Activated CD4-positive, alpha-beta memory T cell treated with anti-CD3 and anti-CD28 coated beads, Interleukin-2, amount 10 ng/mL, durations not matched to agents 7 days and 5 days (primary cell): ENCODE measurements around the gene SLC26A11. TPM values are rescaled to one million over a fixed set of nuclear protein-coding genes. Genes with fewer than 3 reads are reported as not detected.
"Not testable (repeated sequence)": the region's sequence is repeated elsewhere in the genome, so short reads cannot be mapped to it uniquely, and the experiment has no call there.

Source experiments
- CTCF ChIA-PET: fragments of 350-600 bp; sonication (Branson Sonifier 250); formaldehyde crosslinking; loops from one replicate; lab custom pipeline; 2021; ENCODE audit warnings: antibody characterized with exemption, inconsistent platforms; lab: Charles Lee
- POLR2A ChIA-PET: fragments of 350-600 bp; sonication (Branson Sonifier 250); formaldehyde crosslinking; loops from one replicate; lab custom pipeline; 2021; ENCODE audit warnings: antibody characterized with exemption; lab: Charles Lee
- DNase-seq: peaks from one replicate; pipeline ENCODE4 v3.0.0-alpha.2; 2020
- H3K27ac Mint-ChIP-seq: one replicate; pipeline ENCODE4 v1.8.0; 2021; ENCODE audit warnings: mild to moderate bottlenecking, mixed read lengths
- H3K27me3 Mint-ChIP-seq: one replicate; pipeline ENCODE4 v1.8.0; 2021; ENCODE audit warnings: mixed read lengths
- H3K36me3 Mint-ChIP-seq: one replicate; pipeline ENCODE4 v1.8.0; 2021; ENCODE audit warnings: low read depth, mixed read lengths
- H3K4me1 Mint-ChIP-seq: one replicate; pipeline ENCODE4 v1.8.0; 2021; ENCODE audit warnings: mixed read lengths
- H3K4me3 Mint-ChIP-seq: one replicate; pipeline ENCODE4 v1.8.0; 2021; ENCODE audit warnings: mild to moderate bottlenecking, mixed read lengths
- H3K9me3 Mint-ChIP-seq: one replicate; pipeline ENCODE4 v1.8.0; 2021; ENCODE audit warnings: mixed read lengths
- total RNA-seq, 2 experiments: library from RNA; stranded (reverse); gene quantifications; one replicate each; pipeline ENCODE4 v1.2.3, GENCODE V29; 2021

The SLC26A11 gene
- total RNA-seq, 2 experiments from 2014 or later, result 16.0 to 20.0 TPM

GRCh38 chr17:80243526-80244433, 23.6 kb downstream of the SLC26A11 start:
- DNase-seq, result no peak
- no peak overlapping the region for H3K4me3 Mint-ChIP-seq
- ChIA-PET CTCF (interaction anchor here (0.6 kb wide), 1 partner anchor 9 kb away, joined by 3 read pairs; no protein-coding TSS in a partner anchor), POLR2A (no interaction called here)
- H3K4me1 Mint-ChIP-seq, result no peaks in the 10 kb centered on the region
- no peaks in the 10 kb centered on the region for H3K27me3 Mint-ChIP-seq
- H3K27ac Mint-ChIP-seq, result no peak overlapping the region
- H3K9me3 Mint-ChIP-seq, result no peaks in the 10 kb centered on the region
- no peaks in the 10 kb centered on the region for H3K36me3 Mint-ChIP-seq

DNA sequence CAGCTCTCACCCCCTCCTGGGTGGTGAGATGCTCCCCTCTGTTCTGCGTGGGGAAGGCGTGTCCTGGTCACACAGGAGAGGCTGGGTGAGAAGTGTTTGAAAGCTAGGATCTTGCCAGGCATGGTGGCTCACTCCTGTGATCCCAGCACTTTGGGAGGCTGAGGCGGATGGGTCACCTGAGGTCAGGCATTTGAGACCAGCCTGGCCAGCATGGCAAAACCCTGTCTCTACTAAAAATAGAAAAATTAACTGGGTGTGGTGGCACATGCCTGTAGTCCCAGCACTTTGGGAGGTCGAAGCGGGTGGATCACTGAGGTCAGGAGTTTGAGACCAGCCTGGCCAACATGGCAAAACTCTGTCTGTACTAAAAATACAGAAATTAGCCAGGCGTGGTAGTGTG, 24.2 kb downstream of the SLC26A11 start:
- H3K9me3 Mint-ChIP-seq, DNase-seq, H3K27me3 Mint-ChIP-seq, POLR2A ChIA-PET, H3K27ac Mint-ChIP-seq, H3K4me3 Mint-ChIP-seq, H3K36me3 Mint-ChIP-seq, H3K4me1 Mint-ChIP-seq: not testable (repeated sequence)
- CTCF ChIA-PET, result interaction anchor here (0.6 kb wide), 1 partner anchor 9 kb away, joined by 3 read pairs; no protein-coding TSS in a partner anchor

GRCh38 chr17:80244871-80245509, 24.8 kb downstream of the SLC26A11 start:
- no peaks in the 10 kb centered on the region for H3K4me1 Mint-ChIP-seq
- no peaks in the 10 kb centered on the region for H3K27me3 Mint-ChIP-seq
- no peaks in the 10 kb centered on the region for H3K36me3 Mint-ChIP-seq
- CTCF ChIA-PET, result interaction anchor here (0.6 kb wide), 1 partner anchor 8 kb away, joined by 3 read pairs; no protein-coding TSS in a partner anchor
- no peak overlapping the region for H3K4me3 Mint-ChIP-seq
- H3K9me3 Mint-ChIP-seq, result no peaks in the 10 kb centered on the region
- POLR2A ChIA-PET, result no interaction called here
- H3K27ac Mint-ChIP-seq, result no peak overlapping the region
- no peak for DNase-seq

DNA sequence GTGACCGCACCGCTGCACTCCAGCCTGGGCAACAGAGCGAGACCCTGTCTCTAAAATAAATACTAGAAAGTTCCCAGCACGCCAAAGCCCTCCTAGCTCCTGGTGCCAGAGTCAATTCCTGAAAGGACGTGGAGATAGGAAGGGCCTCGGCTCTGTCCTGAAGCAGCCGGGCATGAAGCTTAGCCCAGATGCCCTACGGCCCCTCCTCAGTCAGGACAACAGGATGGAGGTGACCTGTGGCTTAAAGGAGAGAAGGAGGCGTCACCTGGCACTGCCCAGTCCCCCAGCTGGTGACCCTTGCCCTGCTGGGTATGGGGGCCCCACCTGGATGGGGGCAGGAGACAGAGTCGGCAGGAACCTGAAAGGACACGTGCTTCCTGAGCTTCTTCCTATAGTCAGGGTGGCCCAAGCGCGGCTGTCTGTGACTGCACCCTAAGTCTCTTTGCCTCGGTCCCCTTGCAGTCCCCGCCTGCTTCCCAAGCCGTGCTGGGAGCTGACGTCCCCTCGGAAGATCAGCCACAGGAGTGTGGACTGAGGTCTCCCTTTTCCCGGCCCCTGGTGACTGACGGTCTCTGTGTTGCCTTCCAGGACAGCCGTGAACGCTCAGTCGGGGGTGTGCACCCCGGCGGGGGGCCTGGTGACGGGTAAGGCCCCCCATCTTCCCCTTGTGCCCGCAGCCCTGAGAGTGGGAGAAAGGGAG, 25.5 kb downstream of the SLC26A11 start:
- no peaks in the 10 kb centered on the region for H3K9me3 Mint-ChIP-seq
- no peaks in the 10 kb centered on the region for H3K27me3 Mint-ChIP-seq
- ChIA-PET CTCF (no interaction called here), POLR2A (no interaction called here)
- no peak overlapping the region for H3K4me3 Mint-ChIP-seq
- no peaks in the 10 kb centered on the region for H3K4me1 Mint-ChIP-seq
- H3K27ac Mint-ChIP-seq, result no peak overlapping the region
- no peak for DNase-seq
- H3K36me3 Mint-ChIP-seq, result no peaks in the 10 kb centered on the region

- H3K36me3 Mint-ChIP-seq, result no peaks in the 10 kb centered on the region
- ChIA-PET CTCF (no interaction called here), POLR2A (no interaction called here)
- no peaks in the 10 kb centered on the region for H3K9me3 Mint-ChIP-seq
- DNase-seq, result no peak
- no peak overlapping the region for H3K4me3 Mint-ChIP-seq
- H3K27ac Mint-ChIP-seq, result no peak overlapping the region
- no peaks in the 10 kb centered on the region for H3K4me1 Mint-ChIP-seq
- H3K27me3 Mint-ChIP-seq, result no peaks in the 10 kb centered on the region
Measured at GRCh38 chr17:80246266-80246681, 26.0 kb downstream of the SLC26A11 start.

- POLR2A ChIA-PET, result no interaction called here
- Mint-ChIP-seq H3K27ac (no peak overlapping the region), H3K4me1 (peaks cover 1% of the 10 kb centered on the region), H3K27me3 (no peaks in the 10 kb centered on the region), H3K9me3 (no peaks in the 10 kb centered on the region), H3K4me3 (no peak overlapping the region), H3K36me3 (no peaks in the 10 kb centered on the region)
- CTCF ChIA-PET, result no interaction called here
- no peak for DNase-seq
Measured at GRCh38 chr17:80246726-80247125, 26.5 kb downstream of the SLC26A11 start.

DNA sequence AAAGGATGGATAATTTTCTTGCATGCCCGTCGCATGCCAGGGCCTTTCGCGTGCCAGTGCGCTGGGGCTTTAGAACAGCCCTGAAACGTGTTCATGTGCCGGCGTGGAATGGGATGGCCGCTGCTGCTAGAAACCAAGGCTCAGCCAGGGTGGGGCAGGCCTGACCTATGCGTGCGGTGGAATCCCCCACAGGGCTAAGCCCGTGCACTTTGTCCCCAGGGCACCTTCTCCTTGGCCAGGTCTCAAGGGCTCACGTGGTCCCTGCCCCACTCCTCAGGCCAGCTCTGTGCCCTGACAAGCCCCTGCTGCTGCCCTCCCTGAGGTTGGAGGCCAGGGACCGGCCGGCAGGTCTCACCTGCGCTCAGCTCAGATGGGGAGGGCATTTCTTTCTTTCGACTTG, 27.3 kb downstream of the SLC26A11 start:
- POLR2A ChIA-PET, result interaction anchor here (0.6 kb wide), 1 partner anchor 136 kb away, joined by 3 read pairs; no protein-coding TSS in a partner anchor
- Mint-ChIP-seq H3K27me3 (no peaks in the 10 kb centered on the region), H3K36me3 (no peaks in the 10 kb centered on the region), H3K4me3 (no peak overlapping the region), H3K27ac (no peak overlapping the region), H3K9me3 (no peaks in the 10 kb centered on the region), H3K4me1 (peaks cover 10% of the 10 kb centered on the region)
- DNase-seq, result no peak
- CTCF ChIA-PET, result no interaction called here

DNA sequence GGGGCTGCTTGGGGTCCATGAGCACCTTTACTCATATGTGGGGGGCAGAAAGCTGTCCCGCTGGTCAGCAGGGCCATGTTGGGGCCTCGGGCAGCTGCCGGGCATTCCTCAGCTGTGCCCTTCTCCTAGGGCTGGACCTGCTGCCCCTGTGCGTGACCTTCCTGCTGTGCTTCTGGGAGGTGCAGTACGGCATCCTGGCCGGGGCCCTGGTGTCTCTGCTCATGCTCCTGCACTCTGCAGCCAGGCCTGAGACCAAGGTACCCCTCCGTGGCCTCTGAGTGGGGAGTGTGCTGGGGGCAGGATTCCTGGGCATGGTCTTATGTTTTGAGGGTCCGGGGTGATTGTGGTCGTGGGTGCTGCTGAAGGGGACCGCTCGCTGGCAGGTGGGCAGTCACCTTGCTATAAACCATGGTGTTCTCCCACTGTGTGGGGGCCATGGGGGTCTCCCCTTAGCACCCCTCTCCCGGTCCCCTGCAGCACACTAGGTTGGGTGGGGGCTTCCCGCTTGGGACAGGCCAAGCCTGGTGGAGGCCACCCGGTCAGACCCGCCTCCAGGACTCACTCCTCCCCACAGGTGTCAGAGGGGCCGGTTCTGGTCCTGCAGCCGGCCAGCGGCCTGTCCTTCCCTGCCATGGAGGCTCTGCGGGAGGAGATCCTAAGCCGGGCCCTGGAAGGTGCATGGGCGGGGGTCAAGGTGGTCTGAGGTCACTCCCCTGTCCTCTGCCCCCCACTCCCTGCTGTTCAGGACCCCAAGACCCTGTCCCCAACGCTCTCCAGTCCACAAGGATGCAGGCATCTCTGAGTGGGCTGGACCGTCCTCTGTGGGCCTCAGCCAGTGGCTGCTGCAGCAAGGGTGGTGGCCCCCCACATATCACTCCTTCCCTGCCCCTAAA, 28.0 kb downstream of the SLC26A11 start:
- peaks cover 16% of the 10 kb centered on the region for H3K4me1 Mint-ChIP-seq
- no peaks in the 10 kb centered on the region for H3K9me3 Mint-ChIP-seq
- CTCF ChIA-PET, result no interaction called here
- POLR2A ChIA-PET, result interaction anchor here (0.6 kb wide), 1 partner anchor 136 kb away, joined by 3 read pairs; no protein-coding TSS in a partner anchor
- no peaks in the 10 kb centered on the region for H3K36me3 Mint-ChIP-seq
- H3K4me3 Mint-ChIP-seq, result no peak overlapping the region
- no peak overlapping the region for H3K27ac Mint-ChIP-seq
- DNase-seq, result no peak
- no peaks in the 10 kb centered on the region for H3K27me3 Mint-ChIP-seq

DNA sequence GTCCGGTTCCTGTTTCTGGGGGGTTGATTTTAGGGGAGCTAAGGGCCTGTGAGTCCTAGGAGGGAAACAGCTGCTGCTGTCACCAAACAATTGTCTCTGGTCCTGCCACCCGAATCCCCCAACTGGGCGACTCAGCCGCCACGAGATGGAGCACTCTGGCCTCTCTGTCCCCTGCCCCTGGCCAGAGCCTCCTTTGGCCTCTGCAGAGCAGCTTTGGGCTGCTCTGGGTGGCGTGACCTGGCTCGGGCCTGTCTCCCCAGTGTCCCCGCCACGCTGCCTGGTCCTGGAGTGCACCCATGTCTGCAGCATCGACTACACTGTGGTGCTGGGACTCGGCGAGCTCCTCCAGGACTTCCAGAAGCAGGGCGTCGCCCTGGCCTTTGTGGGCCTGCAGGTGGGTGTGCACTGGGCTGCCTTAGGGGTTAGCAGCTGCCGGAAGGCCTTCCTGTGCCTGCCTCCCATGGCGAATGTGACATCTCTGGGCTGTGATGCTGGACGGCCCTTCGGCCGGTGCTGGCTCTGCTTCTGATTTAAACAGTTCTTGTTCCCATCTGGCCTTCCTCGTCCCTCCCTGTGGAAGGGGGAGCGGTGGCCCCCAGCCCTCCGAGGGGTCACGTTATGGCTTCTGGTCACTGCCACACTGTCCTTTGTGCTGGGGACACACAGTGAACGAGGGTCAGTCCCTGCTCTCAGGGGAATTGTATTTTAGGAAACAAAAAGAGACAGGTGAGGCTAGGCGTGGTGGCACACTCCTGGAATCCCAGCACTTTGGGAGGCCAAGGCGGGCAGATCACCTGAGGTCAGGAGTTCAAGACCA, 28.9 kb downstream of the SLC26A11 start:
- no peak for DNase-seq
- Mint-ChIP-seq H3K27ac (no peak overlapping the region), H3K4me1 (peaks cover 25% of the 10 kb centered on the region), H3K4me3 (no peak overlapping the region), H3K27me3 (no peaks in the 10 kb centered on the region), H3K36me3 (no peaks in the 10 kb centered on the region), H3K9me3 (no peaks in the 10 kb centered on the region)
- POLR2A ChIA-PET, result no interaction called here
- CTCF ChIA-PET, result no interaction called here

DNA sequence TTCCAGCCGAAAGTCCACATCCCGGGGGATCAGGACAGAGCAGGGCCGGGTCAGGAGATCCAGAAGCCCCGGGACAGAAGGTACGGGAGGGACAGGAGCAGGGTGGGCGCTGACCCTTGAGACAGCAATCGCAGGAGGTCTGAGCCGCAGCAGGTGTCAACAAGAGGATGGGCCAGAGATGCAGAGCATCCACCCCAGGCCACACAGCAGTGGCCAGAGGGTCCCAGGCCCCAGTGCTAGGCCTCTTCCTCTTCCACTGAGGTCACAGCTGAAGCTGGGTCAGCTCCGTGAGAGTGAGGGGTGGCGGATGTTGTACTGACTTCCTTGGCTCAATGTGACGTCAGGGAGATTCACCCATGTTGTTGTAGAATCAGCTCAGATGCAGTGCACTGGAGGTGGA, 31.7 kb downstream of the SLC26A11 start:
- no peak for DNase-seq
- Mint-ChIP-seq H3K4me1 (peaks cover 54% of the 10 kb centered on the region), H3K36me3 (no peaks in the 10 kb centered on the region), H3K27ac (peak overlapping the region; percentile 42), H3K4me3 (no peak overlapping the region), H3K9me3 (no peaks in the 10 kb centered on the region), H3K27me3 (no peaks in the 10 kb centered on the region)
- CTCF ChIA-PET, result interaction anchor here (0.6 to 2.2 kb wide), 3 partner anchors 26 to 151 kb away, joined by 3 to 15 read pairs (median 5); partner anchors contain the start of gene GAA
- POLR2A ChIA-PET, result interaction anchor here (0.9 to 19.7 kb wide), 6 partner anchors 19 to 150 kb away, joined by 3 to 390 read pairs (median 6); partner anchors contain the start of genes GAA, RNF213, SGSH and SLC26A11

- H3K9me3 Mint-ChIP-seq, result no peaks in the 10 kb centered on the region
- POLR2A ChIA-PET, result interaction anchor here (1.0 to 19.7 kb wide), 5 partner anchors 18 to 151 kb away, joined by 3 to 390 read pairs (median 7); partner anchors contain the start of genes GAA, RNF213, SGSH and SLC26A11
- no peaks in the 10 kb centered on the region for H3K27me3 Mint-ChIP-seq
- no peaks in the 10 kb centered on the region for H3K36me3 Mint-ChIP-seq
- no peak overlapping the region for H3K27ac Mint-ChIP-seq
- H3K4me3 Mint-ChIP-seq, result no peak overlapping the region
- peak; percentile 90 for DNase-seq
- CTCF ChIA-PET, result interaction anchor here (0.6 to 4.3 kb wide), 7 partner anchors 8 to 152 kb away, joined by 3 to 33 read pairs (median 7); partner anchors contain the start of genes GAA, SGSH and SLC26A11
- peaks cover 63% of the 10 kb centered on the region for H3K4me1 Mint-ChIP-seq
Measured at GRCh38 chr17:80252871-80253270, 32.6 kb downstream of the SLC26A11 start.
